Activated CD4-positive, alpha-beta T cell treated with anti-CD3 and anti-CD28 coated beads for 4 hours (primary cell): ENCODE measurements around the gene USP12.

Experiments used
- DNase-seq, 2 donors: peaks; one replicate each; pipeline ENCODE4 v3.0.0-alpha.2; 2020

The USP12 gene

GRCh38 chr13:27120011-27120410 is 51.6 kb downstream of the USP12 start:
- no peak for DNase-seq

- DNase-seq: no peak
Measured at GRCh38 chr13:27118428-27119054, 53.1 kb downstream of the USP12 start.

- no peak for DNase-seq
Measured at GRCh38 chr13:27117952-27118351, 53.7 kb downstream of the USP12 start.

GRCh38 chr13:27117158-27117557 is 54.5 kb downstream of the USP12 start:
- DNase-seq: no peak

GRCh38 chr13:27113436-27113835 is 58.2 kb downstream of the USP12 start:
- no peak for DNase-seq

GRCh38 chr13:27112006-27112405 is 59.6 kb downstream of the USP12 start:
- no peak for DNase-seq

GRCh38 chr13:27110056-27110746 is 61.4 kb downstream of the USP12 start:
- DNase-seq: no peak

GRCh38 chr13:27106144-27106543 is 65.5 kb downstream of the USP12 start:
- DNase-seq: no peak

- no peak for DNase-seq
Measured at GRCh38 chr13:27104606-27105005, 67.0 kb downstream of the USP12 start.

- DNase-seq: no peak
Measured at GRCh38 chr13:27101847-27102246, 69.8 kb downstream of the USP12 start.

GRCh38 chr13:27101289-27101688 is 70.3 kb downstream of the USP12 start:
- DNase-seq: no peak

- DNase-seq: no peak
Measured at GRCh38 chr13:27097691-27098090, 73.9 kb downstream of the USP12 start.

GRCh38 chr13:27091451-27091850 is 80.2 kb downstream of the USP12 start:
- DNase-seq: no peak

- no peak for DNase-seq
Measured at GRCh38 chr13:27088619-27089018, 83.0 kb downstream of the USP12 start.

- no peak for DNase-seq
Measured at GRCh38 chr13:27086599-27087265, 84.9 kb downstream of the USP12 start.

GRCh38 chr13:27083183-27083582 is 88.4 kb downstream of the USP12 start:
- DNase-seq: no peak

GRCh38 chr13:27081893-27082679 is 89.5 kb downstream of the USP12 start:
- DNase-seq: no peak

GRCh38 chr13:27080018-27080948 is 91.3 kb downstream of the USP12 start:
- DNase-seq: no peak

GRCh38 chr13:27079421-27079958 is 92.1 kb downstream of the USP12 start:
- DNase-seq: no peak

- no peak for DNase-seq
Measured at GRCh38 chr13:27077451-27077850, 94.2 kb downstream of the USP12 start.

GRCh38 chr13:27076421-27076820 is 95.2 kb downstream of the USP12 start:
- no peak for DNase-seq

- no peak for DNase-seq
Measured at GRCh38 chr13:27073186-27073585, 98.4 kb downstream of the USP12 start.
